AG04449 (cell line): ENCODE data around the gene AOPEP.

Experiments
- CTCF ChIA-PET: fragments of 350-600 bp; formaldehyde crosslinking; extraction: SDS; loops from one replicate; lab custom pipeline; 2021; ENCODE audit warnings: antibody characterized with exemption; lab: Yijun Ruan, JAX
- POLR2A ChIA-PET: fragments of 400-600, 350-600 bp; formaldehyde crosslinking; extraction: SDS; loops from one replicate; lab custom pipeline; 2020; ENCODE audit warnings: antibody characterized with exemption, inconsistent platforms; lab: Yijun Ruan, JAX
- DNase-seq: peaks from one replicate; pipeline ENCODE4 v3.0.0-alpha.2; 2010; ENCODE audit warnings: low read depth, low spot score
- H3K4me3 ChIP-seq: 2 replicates; pipeline ENCODE4 v1.5.1; 2011; ENCODE audit warnings: low read depth, mild to moderate bottlenecking, control low read depth, low read length
- CTCF ChIP-seq: IDR thresholded peaks from one replicate; pipeline ENCODE4 v1.5.1; 2011; ENCODE audit warnings: mild to moderate bottlenecking, moderate library complexity, low read length, control low read depth, inconsistent platforms; ENCODE audit not compliant: insufficient read depth; ENCODE audit errors: missing control alignments

AOPEP gene

GRCh38 chr9:95060916-95061315 is 334.4 kb downstream of the AOPEP start:
- no peak overlapping the region for H3K4me3 ChIP-seq
- ChIA-PET POLR2A (interaction anchor here (0.6 kb wide), 1 partner anchor 10 kb away, joined by 7 read pairs; no protein-coding TSS in a partner anchor), CTCF (interaction anchor here (0.6 to 1.3 kb wide), 4 partner anchors 12 to 392 kb away, joined by 3 to 4 read pairs (median 4); no protein-coding TSS in a partner anchor)
- no peak for DNase-seq
- TF ChIP-seq CTCF = no peak

GRCh38 chr9:95061916-95062595 is 335.6 kb downstream of the AOPEP start:
- CTCF ChIA-PET = interaction anchor here (0.6 to 1.3 kb wide), 5 partner anchors 11 to 380 kb away, joined by 3 to 4 read pairs (median 3); no protein-coding TSS in a partner anchor
- no peak for TF ChIP-seq CTCF
- DNase-seq = no peak
- POLR2A ChIA-PET = no interaction called here
- no peak overlapping the region for H3K4me3 ChIP-seq

- CTCF ChIA-PET = interaction anchor here (0.7 to 1.2 kb wide), 2 partner anchors 10 to 25 kb away, joined by 3 read pairs; no protein-coding TSS in a partner anchor
- DNase-seq = no peak
- H3K4me3 ChIP-seq = no peak overlapping the region
- POLR2A ChIA-PET = no interaction called here
- no peak for TF ChIP-seq CTCF
Observed at GRCh38 chr9:95062596-95063065, 336.1 kb downstream of the AOPEP start.

GRCh38 chr9:95063300-95063699 is 336.8 kb downstream of the AOPEP start:
- no peak for TF ChIP-seq CTCF
- POLR2A ChIA-PET = interaction anchor here (0.7 kb wide), 1 partner anchor 412 kb away, joined by 3 read pairs; no protein-coding TSS in a partner anchor
- CTCF ChIA-PET = interaction anchor here (0.7 to 1.5 kb wide), 3 partner anchors 9 to 395 kb away, joined by 3 to 5 read pairs (median 3); no protein-coding TSS in a partner anchor
- DNase-seq = no peak
- no peak overlapping the region for H3K4me3 ChIP-seq

- TF ChIP-seq CTCF = no peak
- ChIA-PET POLR2A (no interaction called here), CTCF (interaction anchor here (1.0 kb wide), 1 partner anchor 376 kb away, joined by 3 read pairs; no protein-coding TSS in a partner anchor)
- no peak overlapping the region for H3K4me3 ChIP-seq
- DNase-seq = no peak
Observed at GRCh38 chr9:95065224-95065623, 338.7 kb downstream of the AOPEP start.

GRCh38 chr9:95067057-95067456 is 340.6 kb downstream of the AOPEP start:
- no peak overlapping the region for H3K4me3 ChIP-seq
- TF ChIP-seq CTCF = no peak
- ChIA-PET CTCF (interaction anchor here (0.8 to 1.8 kb wide), 4 partner anchors 9 to 101 kb away, joined by 3 to 4 read pairs (median 4); no protein-coding TSS in a partner anchor), POLR2A (interaction anchor here (1.3 kb wide), 1 partner anchor 10 kb away, joined by 3 read pairs; no protein-coding TSS in a partner anchor)
- DNase-seq = no peak
